IPS-NIHi11 (cell line): ENCODE results near the gene STX4.

Experiments
- DNase-seq: peaks from one replicate; pipeline ENCODE4 v3.0.0; 2012; ENCODE audit warnings: mixed read lengths, low spot score

STX4 gene

DNA sequence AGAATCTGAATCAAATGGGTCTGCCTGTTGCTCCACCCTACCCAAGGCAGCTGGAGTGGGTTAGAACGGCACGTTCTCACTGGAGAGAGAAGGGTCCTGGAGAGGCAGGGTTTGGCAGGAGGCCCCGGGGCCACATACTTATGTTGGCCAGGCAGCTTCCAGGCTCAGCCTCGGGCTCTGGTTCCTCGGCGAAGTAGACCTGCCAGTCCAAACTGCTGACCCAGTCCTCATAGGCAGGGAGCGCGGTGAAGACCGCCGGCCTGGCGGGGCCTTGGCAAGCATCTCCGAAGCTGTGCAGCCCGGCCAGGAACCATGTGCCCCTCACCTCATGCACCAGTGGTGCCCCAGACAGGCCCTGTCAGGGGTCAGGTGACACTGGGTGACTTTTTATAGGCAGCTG is 50.6 kb downstream of the STX4 start:
- no peak for DNase-seq

GRCh38 chr16:31084584-31085302 is 51.4 kb downstream of the STX4 start:
- DNase-seq = no peak

DNA sequence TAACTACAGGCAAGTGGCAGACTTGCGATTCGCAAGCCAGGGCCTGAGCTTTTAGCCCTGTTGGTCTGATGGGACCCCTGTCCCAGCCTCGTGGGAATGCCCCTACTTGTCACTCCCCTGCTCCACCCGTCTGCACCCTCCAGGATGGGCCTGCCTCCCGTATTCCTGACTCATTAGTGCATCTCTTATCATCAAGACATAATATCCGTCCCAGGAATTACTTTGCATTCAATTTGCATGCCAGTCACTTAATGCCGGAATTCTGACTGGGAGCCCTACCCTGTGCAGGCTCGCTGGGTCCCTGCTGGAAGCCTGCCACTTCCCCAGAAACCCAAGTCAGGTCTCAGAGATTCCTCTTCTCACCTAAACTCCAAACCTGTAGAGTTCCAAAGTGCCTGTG is 52.1 kb downstream of the STX4 start:
- no peak for DNase-seq

GRCh38 chr16:31085873-31086628 is 52.7 kb downstream of the STX4 start:
- DNase-seq = no peak

GRCh38 chr16:31086629-31086906 is 53.2 kb downstream of the STX4 start:
- no peak for DNase-seq

GRCh38 chr16:31087481-31087880 is 54.1 kb downstream of the STX4 start:
- no peak for DNase-seq

- DNase-seq = no peak
Observed at GRCh38 chr16:31087971-31088370, 54.6 kb downstream of the STX4 start.

- DNase-seq = no peak
Observed at GRCh38 chr16:31088459-31089183, 55.3 kb downstream of the STX4 start, which contains the start of gene PRSS53. TSS of gene PRSS53 (minus strand) at chr16:31088943. CDS start at chr16:31088809, 134 bp downstream.

- DNase-seq = no peak
Observed at GRCh38 chr16:31089199-31089598, 55.8 kb downstream of the STX4 start.
